Breast epithelium (tissue), 4 donors: ENCODE data around the gene SUPT4H1. TPM values are rescaled to one million over a fixed set of nuclear protein-coding genes. Genes with fewer than 3 reads are reported as not detected.
"Not testable (repeated sequence)": the region's sequence is repeated elsewhere in the genome, so short reads cannot be mapped to it uniquely, and the experiment has no call there.

Experiments
- DNase-seq, 2 donors: peaks; one replicate each; pipeline ENCODE4 v3.0.0-alpha.2; 2019; ENCODE audit warnings: low spot score in 2 of 2
- H3K27ac ChIP-seq, 2 donors: fragments of 200-600 bp; sonication (generic) in 1 of 2; one replicate each; pipeline ENCODE4 v1.5.1; 2016 to 2019; ENCODE audit warnings: mild to moderate bottlenecking in 1 of 2
- H3K27me3 ChIP-seq, 2 donors: fragments of 200-600 bp; sonication (generic) in 1 of 2; one replicate each; pipeline versions ENCODE4 v1.5.1 to v1.6.0; 2017 to 2019; ENCODE audit warnings: control low read depth in 1 of 2, mild to moderate bottlenecking in 1 of 2
- H3K36me3 ChIP-seq: fragments of 200-600 bp; one replicate; pipeline ENCODE4 v1.5.1; 2019
- H3K4me1 ChIP-seq, 2 donors: fragments of 200-600 bp; sonication (generic); one replicate each; pipeline ENCODE4 v1.5.1; 2016 to 2019; ENCODE audit warnings: control low read depth in 1 of 2
- H3K4me3 ChIP-seq, 3 donors: fragments of 200-600 bp; sonication (generic); 1 replicate in 2 of 3; 2 replicates in 1 of 3; pipeline ENCODE4 v1.5.1; 2016 to 2019; ENCODE audit warnings: mild to moderate bottlenecking in 3 of 3, moderate library complexity in 2 of 3
- H3K9me3 ChIP-seq, 2 donors: fragments of 200-600 bp; sonication (generic) in 1 of 2; one replicate each; pipeline ENCODE4 v1.5.1; 2016 to 2019; ENCODE audit warnings: control low read depth in 1 of 2
- POLR2A ChIP-seq: fragments of 450-650 bp; IDR thresholded peaks from one replicate; pipeline ENCODE4 v1.6.1; 2016; ENCODE audit warnings: antibody characterized with exemption, mild to moderate bottlenecking, moderate library complexity
- POLR2AphosphoS5 ChIP-seq, 3 donors: sonication (generic); formaldehyde crosslinking; IDR thresholded peaks; one replicate each; pipeline ENCODE4 v1.6.1; 2017; ENCODE audit warnings: antibody characterized with exemption in 3 of 3
- intact Hi-C: fragments of 100-400 bp; cut with DNase I; formaldehyde crosslinking; loops from one replicate; pipeline ENCODE4 v1.15.1; 2023; ENCODE audit warnings: low total_unique reads
- total RNA-seq, 3 donors: library from RNA; depleted of rRNA; stranded (reverse); fragments of >200 nt; gene quantifications; one replicate each; pipeline ENCODE4 v1.1.0, GENCODE V29; 2016
- TF ChIP-seq, protein P1 (sequence below), 3 donors: fragments of 450-650 bp; IDR thresholded peaks; one replicate each; pipeline ENCODE4 v1.5.1; 2016 to 2017; ENCODE audit warnings: antibody characterized with exemption in 3 of 3, mild to moderate bottlenecking in 3 of 3, moderate library complexity in 3 of 3

Gene SUPT4H1
- total RNA-seq, result 10 to 100 TPM; 46.4 to 61.6 (median 48.2) TPM

DNA sequence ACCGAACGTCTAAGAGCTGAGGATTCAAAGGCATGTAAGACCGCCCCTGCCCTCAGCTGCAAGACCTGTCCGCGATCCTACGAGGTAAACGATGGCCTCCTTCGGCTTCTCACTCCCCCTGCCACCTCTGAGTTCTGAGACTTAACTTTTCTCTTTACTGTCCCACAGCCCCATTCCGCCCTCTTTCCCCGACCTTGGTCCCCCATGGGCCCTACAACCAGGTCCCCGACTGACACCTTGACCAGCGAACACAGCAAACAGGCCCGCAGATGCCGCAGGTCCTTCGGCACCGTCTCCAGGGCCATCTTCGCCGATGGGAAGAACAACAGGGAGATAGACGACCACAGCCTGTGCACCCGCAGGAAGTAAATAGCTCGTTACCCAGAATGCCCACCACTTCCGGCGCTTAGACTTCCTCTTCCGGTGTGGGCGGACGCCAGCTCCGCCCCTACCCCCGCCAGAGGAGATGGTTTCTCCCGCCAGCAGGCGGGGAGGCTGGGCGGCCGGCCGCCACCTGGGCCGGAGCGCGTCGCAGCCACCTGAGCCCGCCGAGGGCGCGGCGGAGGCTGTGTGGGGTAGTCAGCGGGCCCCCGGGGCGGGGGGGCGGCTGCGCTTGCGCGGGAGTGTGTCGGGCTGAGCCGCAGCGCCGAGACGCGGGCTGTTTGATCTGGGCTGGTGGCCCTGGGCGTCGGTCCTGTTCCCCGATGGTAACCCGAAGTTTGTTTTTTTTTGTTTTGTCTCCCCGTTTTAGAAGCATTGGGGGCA lies at the start of gene SUPT4H1:
TSS of gene SUPT4H1 (minus strand) at position 371 of the 765 bp plus-strand sequence. CDS start at position 305, 66 bp downstream.
- DNase-seq, result peak; percentile 88
- Histone ChIP-seq H3K27ac (peak within 1 kb of the TSS; percentile 94 to 95), H3K4me1 (peaks cover 4 to 6% of the 10 kb centered on the region in 2 donors), H3K27me3 (no peaks in the 10 kb centered on the region), H3K4me3 (peak within 1 kb of the TSS; percentile 68 to 95 (median 89)), H3K36me3 (peaks cover 5% of the 10 kb centered on the region), H3K9me3 (no peaks in the 10 kb centered on the region)
- intact Hi-C loops, result loop anchor here (2.0 kb wide), 1 partner anchor 67 kb away; no protein-coding TSS in a partner anchor
- TF ChIP-seq POLR2A (peak; percentile 60), POLR2AphosphoS5 (IDR thresholded peaks at IDR 0.05) (peak; percentile 72 to 95 (median 93))
- TF ChIP-seq, protein P1, sequence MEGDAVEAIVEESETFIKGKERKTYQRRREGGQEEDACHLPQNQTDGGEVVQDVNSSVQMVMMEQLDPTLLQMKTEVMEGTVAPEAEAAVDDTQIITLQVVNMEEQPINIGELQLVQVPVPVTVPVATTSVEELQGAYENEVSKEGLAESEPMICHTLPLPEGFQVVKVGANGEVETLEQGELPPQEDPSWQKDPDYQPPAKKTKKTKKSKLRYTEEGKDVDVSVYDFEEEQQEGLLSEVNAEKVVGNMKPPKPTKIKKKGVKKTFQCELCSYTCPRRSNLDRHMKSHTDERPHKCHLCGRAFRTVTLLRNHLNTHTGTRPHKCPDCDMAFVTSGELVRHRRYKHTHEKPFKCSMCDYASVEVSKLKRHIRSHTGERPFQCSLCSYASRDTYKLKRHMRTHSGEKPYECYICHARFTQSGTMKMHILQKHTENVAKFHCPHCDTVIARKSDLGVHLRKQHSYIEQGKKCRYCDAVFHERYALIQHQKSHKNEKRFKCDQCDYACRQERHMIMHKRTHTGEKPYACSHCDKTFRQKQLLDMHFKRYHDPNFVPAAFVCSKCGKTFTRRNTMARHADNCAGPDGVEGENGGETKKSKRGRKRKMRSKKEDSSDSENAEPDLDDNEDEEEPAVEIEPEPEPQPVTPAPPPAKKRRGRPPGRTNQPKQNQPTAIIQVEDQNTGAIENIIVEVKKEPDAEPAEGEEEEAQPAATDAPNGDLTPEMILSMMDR (IDR thresholded peaks at IDR 0.05), result peak in 2 of 3 donors; percentile 11 to 39

DNA sequence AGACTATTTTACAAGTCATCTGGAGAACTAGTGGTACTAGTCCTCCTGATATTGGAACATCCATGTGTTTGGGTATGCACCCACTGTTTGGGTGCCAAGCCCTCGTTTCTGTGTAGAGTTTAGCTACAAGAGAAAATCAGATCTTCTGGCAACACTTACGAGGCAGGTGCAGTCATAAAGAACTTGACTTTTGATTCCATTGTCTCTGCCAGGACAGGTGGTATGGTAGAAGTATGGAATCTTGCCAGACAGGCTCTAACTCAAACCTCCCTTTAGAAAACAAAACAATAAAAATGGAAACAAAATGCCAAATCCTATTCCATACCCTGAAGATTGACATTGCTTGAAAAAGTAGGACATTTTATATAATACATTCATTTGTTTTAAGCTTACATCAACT lies 49.3 kb upstream of the SUPT4H1 start:
- no peak for DNase-seq
- intact Hi-C loops, result no loop called here
- Histone ChIP-seq H3K9me3 (no peaks in the 10 kb centered on the region), H3K27me3 (no peaks in the 10 kb centered on the region), H3K4me1 (no peaks in the 10 kb centered on the region), H3K4me3 (no peak overlapping the region), H3K36me3 (no peaks in the 10 kb centered on the region), H3K27ac (peak overlapping the region; percentile 15 to 79)
- TF ChIP-seq, protein P1 (IDR thresholded peaks at IDR 0.05), result no peak
- no peak for TF ChIP-seq POLR2AphosphoS5 (IDR thresholded peaks at IDR 0.05)

DNA sequence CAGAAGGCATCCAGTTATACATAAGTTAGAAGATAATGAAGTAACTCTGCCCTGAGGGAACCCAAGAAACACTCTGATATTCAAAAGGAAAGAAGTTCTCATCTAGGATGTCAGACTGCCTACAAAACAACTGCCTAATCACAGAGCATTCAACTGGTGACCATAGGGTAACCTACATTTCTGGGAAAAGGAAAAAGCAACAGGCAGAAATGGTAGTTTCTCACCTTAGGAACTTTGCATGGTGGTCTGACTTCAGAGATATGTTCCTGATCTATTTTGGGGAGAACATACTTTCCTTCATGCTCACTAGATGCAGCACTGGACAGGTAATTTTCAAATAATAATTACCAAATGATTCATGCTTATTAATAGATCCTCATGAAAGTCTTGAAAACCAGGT lies 48.8 kb upstream of the SUPT4H1 start:
- Histone ChIP-seq H3K36me3 (no peaks in the 10 kb centered on the region), H3K4me1 (no peaks in the 10 kb centered on the region), H3K27me3 (no peaks in the 10 kb centered on the region), H3K9me3 (no peaks in the 10 kb centered on the region), H3K27ac (peak overlapping the region in 1 of 2 donors; percentile 15), H3K4me3 (no peak overlapping the region)
- intact Hi-C loops, result no loop called here
- TF ChIP-seq POLR2A (no peak), POLR2AphosphoS5 (IDR thresholded peaks at IDR 0.05) (no peak)
- TF ChIP-seq, protein P1 (IDR thresholded peaks at IDR 0.05), result no peak
- DNase-seq, result no peak

DNA sequence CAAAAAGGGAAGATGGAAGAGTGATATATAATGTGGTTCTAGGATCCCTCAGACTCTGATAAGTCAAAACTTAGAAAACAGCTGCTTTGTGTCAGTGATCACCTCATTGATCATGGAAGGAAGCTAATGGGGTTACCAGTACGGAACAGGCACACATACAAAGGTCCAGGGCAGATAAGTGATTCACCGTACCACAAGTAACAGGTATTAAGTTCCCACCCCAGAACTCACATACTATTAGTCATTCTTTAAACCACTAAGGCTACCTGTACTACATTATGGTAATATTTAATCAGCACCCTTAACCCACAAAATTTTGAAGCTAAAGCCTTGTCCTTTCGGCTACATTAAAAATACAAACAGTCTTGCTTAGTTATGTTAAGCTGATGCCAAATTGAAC lies 48.0 kb upstream of the SUPT4H1 start:
- no peaks in the 10 kb centered on the region for H3K4me1 ChIP-seq
- no peak for TF ChIP-seq POLR2A
- TF ChIP-seq, protein P1 (IDR thresholded peaks at IDR 0.05), result no peak
- TF ChIP-seq POLR2AphosphoS5 (IDR thresholded peaks at IDR 0.05), result no peak
- intact Hi-C loops, result no loop called here

DNA sequence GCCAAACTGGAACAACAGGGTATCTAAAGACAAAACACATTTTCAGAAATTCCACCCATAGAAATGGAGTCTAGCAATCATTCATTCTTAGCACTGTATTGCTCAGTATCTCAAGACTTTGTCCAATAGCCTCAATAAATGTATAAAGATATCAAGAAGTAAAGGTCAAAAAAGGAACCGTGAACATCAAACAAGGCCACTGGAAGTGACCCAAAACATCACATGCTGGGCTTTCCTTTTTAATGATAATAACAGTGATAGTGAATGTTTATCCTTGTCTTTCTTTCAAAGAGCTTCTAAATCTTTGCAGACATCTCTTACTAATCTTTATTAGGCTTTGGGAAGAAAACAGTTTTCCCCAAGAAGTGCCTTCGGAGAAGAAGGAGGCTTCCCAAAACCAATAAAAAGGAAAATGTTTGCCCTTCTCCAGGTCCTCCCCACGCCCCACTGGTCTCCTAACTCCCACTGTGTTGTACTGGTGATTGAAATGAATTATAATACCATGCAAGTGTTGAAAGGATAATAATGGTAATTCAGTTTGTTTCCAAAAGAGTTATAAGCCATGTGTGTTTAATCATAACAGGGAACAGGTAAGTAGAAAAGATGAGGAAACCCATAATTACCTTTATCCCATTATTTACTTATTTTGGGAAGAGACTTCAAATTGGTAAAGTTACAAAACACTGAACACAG lies 46.7 kb upstream of the SUPT4H1 start:
- TF ChIP-seq, protein P1 (IDR thresholded peaks at IDR 0.05), result no peak
- TF ChIP-seq POLR2AphosphoS5 (IDR thresholded peaks at IDR 0.05) (no peak), POLR2A (no peak)
- no peak overlapping the region for H3K27ac ChIP-seq
- H3K4me1 ChIP-seq, result no peaks in the 10 kb centered on the region
- no peaks in the 10 kb centered on the region for H3K9me3 ChIP-seq
- intact Hi-C loops, result no loop called here
- H3K36me3 ChIP-seq, result no peaks in the 10 kb centered on the region
- no peaks in the 10 kb centered on the region for H3K27me3 ChIP-seq
- DNase-seq, result no peak
- H3K4me3 ChIP-seq, result no peak overlapping the region

More for the DNA sequence above, 48.0 kb upstream of the SUPT4H1 start:
- no peaks in the 10 kb centered on the region for H3K9me3 ChIP-seq
- H3K27me3 ChIP-seq, result no peaks in the 10 kb centered on the region
- no peak overlapping the region for H3K4me3 ChIP-seq
- DNase-seq, result no peak
- H3K27ac ChIP-seq, result no peak overlapping the region
- H3K36me3 ChIP-seq, result no peaks in the 10 kb centered on the region

DNA sequence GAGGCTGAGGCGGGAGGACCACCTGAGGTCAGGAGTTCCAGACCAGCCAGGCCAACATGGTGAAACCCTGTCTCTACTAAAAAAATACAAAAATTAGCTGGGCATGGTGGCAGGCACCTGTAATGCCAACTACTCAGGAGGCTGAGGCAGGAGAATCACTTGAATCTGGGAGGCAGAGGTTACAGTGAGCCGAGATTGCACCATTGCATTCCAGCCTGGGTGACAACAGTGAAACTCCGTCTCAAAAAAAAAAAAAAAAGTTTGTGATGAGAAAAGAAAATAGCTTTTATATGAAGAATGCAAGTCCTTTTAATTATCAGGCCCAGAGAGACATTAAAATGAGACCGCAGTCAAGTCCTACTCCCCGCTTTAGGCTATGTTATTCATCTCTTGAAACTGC lies 45.4 kb upstream of the SUPT4H1 start:
- H3K36me3 ChIP-seq, intact Hi-C loops, H3K27me3 ChIP-seq, H3K9me3 ChIP-seq, H3K4me1 ChIP-seq, H3K27ac ChIP-seq, DNase-seq, H3K4me3 ChIP-seq: not testable (repeated sequence)
